ENCODE data around the gene GOLGA8H. TPM values are rescaled to one million over a fixed set of nuclear protein-coding genes. Genes with fewer than 3 reads are reported as not detected.

Gene GOLGA8H, protein sequence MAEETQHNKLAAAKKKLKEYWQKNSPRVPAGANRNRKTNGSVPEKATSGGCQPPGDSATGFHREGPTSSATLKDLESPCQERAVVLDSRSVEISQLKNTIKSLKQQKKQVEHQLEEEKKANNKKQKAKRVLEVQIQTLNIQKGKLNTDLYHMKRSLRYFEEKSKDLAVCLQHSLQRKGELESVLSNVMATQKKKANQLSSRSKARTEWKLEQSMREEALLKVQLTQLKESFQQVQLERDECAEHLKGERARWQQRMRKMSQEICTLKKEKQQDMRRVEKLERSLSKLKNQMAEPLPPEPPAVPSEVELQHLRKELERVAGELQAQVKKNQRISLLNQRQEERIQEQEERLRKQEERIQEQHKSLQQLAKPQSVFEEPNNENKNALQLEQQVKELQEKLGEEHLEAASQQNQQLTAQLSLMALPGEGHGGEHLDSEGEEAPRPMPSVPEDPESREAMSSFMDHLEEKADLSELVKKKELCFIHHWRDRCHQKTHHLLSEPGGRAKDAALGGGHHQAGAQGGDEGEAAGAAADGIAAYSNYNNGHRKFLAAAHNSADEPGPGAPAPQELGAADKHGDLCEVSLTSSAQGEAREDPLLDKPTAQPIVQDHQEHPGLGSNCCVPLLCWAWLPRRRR
- total RNA-seq, result 0.18 TPM in 1 of 2 replicates, not detected in the other

DNA sequence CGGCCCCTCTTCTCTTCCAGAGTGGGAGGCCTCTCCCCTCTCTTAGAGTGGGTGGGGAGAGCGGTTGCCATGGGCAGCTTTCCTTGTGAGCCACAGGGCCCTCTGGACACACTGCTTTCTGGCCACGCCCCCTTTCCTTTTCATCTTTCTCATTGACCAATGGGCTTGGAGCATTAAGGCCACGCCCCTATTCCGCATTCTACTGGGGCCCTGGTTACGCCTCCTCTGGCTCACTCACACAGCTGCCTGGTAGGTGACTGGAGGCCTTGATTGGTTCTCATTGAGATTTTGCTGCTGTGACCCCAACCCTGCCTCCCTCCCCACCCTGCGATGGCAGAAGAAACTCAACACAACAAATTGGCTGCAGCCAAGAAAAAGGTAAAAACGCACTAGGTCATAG is at the start of gene GOLGA8H:
Gene GOLGA8H (plus strand): TSS at position 233 of the 400 bp plus-strand sequence. CDS start 98 bp downstream, at position 331.

DNA sequence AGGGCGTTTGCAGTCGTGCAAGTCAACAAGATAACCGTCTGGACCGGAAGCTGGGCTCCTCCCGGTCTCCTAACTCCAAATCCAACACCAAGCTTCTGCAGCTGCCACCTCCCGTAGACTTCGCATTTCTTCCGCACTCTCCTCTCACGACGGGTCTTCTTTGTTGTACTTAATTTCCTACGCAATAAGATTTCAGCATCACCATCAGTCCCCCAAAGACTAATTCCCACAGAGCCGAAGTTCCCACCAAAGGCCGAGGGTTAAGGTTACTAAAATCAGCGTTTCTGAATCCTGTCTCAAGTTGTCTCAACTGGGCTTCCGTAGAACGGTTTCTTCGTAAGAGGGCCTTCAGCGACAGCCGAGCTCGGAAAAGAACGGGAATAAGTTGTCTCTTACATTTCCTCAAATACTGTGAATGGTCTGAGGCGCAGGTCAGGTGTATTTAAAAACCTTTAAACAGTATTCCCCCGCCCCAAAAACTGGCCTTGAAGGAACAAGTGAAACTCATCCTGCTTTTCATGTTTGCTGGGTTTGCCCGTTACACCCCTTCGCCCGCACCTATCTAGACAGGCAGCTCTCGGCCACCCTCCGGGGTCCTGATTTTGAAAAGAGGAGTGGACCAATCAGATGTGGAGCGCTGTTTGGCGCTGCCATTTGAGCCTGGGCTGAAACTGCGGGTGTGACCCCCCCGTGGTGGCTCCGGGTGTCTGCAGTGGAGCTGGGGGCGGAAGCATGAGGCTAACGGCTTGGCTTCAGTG is 21.8 kb downstream of the GOLGA8H start, which contains the start of gene ARHGAP11B:
Gene ARHGAP11B (plus strand): TSS at position 693 of the 758 bp plus-strand sequence.

Other genes with a start within 250 kb of the GOLGA8H start
- gene CHRFAM7A, start 210.5 kb upstream of the GOLGA8H start, total RNA-seq, result not detected in 2 replicates
- gene GOLGA8R, start 189.8 kb upstream of the GOLGA8H start, total RNA-seq, result 0.18 and 1.2 TPM in 2 replicates
- not detected in 2 replicates for gene GOLGA8Q, start 52.0 kb upstream of the GOLGA8H start, total RNA-seq

Data from myometrial cell (primary cell).